Hepatocyte (in vitro differentiated cells): ENCODE results near the gene AMPD3.
"Not testable (repeated sequence)": the region's sequence is repeated elsewhere in the genome, so short reads cannot be mapped to it uniquely, and the experiment has no call there.

ENCODE experiments used
- EZH2 ChIP-seq: fragments of 200-600 bp; sonication (generic); IDR thresholded peaks from 2 replicates; pipeline ENCODE4 v1.6.1; 2016; ENCODE audit warnings: antibody characterized with exemption, mild to moderate bottlenecking, borderline replicate concordance
- EZH2phosphoT487 ChIP-seq: fragments of 200-600 bp; sonication (generic); IDR thresholded peaks from one replicate; pipeline ENCODE4 v1.6.1; 2018; ENCODE audit warnings: antibody characterized with exemption, mild to moderate bottlenecking, low read depth, moderate library complexity; ENCODE audit not compliant: unreplicated experiment, severe bottlenecking
- TF ChIP-seq, protein P1 (sequence below): fragments of 200-600 bp; sonication (generic); IDR thresholded peaks from 2 replicates; pipeline ENCODE4 v1.5.1; 2016; ENCODE audit warnings: antibody characterized with exemption, mild to moderate bottlenecking; ENCODE audit not compliant: poor library complexity

DNA sequence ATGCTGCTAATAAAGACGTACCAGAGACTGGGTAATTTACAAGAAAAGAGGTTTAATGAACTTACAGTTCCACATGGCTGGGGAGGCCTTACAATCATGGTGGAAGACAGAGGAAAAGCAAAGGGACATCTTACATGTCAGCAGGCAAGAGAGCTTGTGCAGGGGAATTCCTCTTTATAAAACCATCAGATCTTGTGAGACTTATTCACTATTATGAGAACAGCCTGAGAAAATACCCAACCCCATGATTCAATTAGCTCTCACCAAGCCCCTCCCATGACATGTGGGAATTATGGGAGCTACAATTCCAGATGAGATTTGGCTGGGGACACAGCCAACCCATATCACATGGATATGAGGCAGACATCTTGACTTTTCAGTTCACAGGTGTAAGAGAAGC, 18.4 kb upstream of the AMPD3 start:
- TF ChIP-seq, protein P1, sequence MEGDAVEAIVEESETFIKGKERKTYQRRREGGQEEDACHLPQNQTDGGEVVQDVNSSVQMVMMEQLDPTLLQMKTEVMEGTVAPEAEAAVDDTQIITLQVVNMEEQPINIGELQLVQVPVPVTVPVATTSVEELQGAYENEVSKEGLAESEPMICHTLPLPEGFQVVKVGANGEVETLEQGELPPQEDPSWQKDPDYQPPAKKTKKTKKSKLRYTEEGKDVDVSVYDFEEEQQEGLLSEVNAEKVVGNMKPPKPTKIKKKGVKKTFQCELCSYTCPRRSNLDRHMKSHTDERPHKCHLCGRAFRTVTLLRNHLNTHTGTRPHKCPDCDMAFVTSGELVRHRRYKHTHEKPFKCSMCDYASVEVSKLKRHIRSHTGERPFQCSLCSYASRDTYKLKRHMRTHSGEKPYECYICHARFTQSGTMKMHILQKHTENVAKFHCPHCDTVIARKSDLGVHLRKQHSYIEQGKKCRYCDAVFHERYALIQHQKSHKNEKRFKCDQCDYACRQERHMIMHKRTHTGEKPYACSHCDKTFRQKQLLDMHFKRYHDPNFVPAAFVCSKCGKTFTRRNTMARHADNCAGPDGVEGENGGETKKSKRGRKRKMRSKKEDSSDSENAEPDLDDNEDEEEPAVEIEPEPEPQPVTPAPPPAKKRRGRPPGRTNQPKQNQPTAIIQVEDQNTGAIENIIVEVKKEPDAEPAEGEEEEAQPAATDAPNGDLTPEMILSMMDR: not testable (repeated sequence)
- TF ChIP-seq EZH2, EZH2phosphoT487: not testable (repeated sequence)
